Peyer's patch (tissue), 4 donors: Measurements from ENCODE around the gene SLC35A2.

Experiments
- POLR2A ChIP-seq, 2 donors: fragments of 450-650 bp; IDR thresholded peaks; one replicate each; pipeline ENCODE4 v1.5.1; 2017; ENCODE audit warnings: antibody characterized with exemption in 2 of 2, mild to moderate bottlenecking in 2 of 2, moderate library complexity in 2 of 2
- TF ChIP-seq, protein P1 (sequence below), 6 experiments: fragments of 450-650 bp in 4 of 6; fragments of 200-600 bp in 2 of 6; sonication (generic) in 1 of 6; IDR thresholded peaks; one replicate each; pipeline ENCODE4 v1.5.1; 2017 to 2019; ENCODE audit warnings: antibody characterized with exemption in 6 of 6, mild to moderate bottlenecking in 3 of 6, moderate library complexity in 1 of 6

DNA sequence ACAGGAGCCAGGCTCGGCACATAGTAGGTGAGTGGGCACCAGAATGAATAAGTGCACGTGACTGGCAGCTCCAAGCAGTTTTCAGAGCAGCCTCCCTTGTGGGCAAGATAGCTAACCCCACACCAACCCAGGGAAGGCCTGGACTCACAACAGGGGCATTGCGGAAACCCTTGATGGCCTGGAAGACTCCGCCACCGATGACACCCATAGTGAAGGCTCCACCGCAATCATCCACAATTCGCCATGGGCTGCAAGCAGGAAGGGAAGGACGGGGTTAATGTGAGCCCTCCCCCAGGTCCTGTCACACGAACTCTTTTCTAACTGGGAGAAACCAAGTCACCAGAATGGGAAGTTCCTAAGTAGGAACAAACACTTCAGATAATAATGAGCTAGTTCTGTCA is 14.8 kb downstream of the SLC35A2 start:
- TF ChIP-seq, protein P1, sequence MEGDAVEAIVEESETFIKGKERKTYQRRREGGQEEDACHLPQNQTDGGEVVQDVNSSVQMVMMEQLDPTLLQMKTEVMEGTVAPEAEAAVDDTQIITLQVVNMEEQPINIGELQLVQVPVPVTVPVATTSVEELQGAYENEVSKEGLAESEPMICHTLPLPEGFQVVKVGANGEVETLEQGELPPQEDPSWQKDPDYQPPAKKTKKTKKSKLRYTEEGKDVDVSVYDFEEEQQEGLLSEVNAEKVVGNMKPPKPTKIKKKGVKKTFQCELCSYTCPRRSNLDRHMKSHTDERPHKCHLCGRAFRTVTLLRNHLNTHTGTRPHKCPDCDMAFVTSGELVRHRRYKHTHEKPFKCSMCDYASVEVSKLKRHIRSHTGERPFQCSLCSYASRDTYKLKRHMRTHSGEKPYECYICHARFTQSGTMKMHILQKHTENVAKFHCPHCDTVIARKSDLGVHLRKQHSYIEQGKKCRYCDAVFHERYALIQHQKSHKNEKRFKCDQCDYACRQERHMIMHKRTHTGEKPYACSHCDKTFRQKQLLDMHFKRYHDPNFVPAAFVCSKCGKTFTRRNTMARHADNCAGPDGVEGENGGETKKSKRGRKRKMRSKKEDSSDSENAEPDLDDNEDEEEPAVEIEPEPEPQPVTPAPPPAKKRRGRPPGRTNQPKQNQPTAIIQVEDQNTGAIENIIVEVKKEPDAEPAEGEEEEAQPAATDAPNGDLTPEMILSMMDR (IDR thresholded peaks at IDR 0.05): no peak
- no peak for TF ChIP-seq POLR2A (IDR thresholded peaks at IDR 0.05)
